NCI-H2081 treated with DMSO at 0.1 percent for 48 hours (cell line): ENCODE data around the gene RNF14.

Source experiments
- DNase-seq: peaks from one replicate; lab custom pipeline; 2025; lab: John Stamatoyannopoulos, UW

Gene RNF14

DNA sequence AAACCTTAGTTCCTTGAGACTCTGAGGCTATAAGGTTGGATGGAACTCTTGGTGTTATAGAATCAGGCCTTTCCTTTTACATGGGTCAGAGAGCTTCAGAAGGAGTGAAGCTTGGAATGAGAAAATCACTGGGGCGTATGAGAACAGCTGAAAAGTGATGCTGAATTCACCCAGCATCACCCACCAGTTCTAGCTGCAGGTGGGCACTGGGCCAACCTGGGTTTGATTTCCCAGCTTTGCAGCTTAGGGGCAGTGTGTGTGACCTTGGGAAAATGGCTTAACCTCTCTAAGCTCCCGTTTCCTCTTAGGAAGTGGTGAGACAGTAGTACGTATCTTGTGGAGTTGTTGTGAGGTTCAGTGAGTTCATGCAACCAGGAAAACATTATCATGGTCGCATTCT is 21.6 kb upstream of the RNF14 start:
- DNase-seq: no peak

GRCh38 chr5:141948812-141949211 is 20.1 kb upstream of the RNF14 start:
- DNase-seq: no peak

DNA sequence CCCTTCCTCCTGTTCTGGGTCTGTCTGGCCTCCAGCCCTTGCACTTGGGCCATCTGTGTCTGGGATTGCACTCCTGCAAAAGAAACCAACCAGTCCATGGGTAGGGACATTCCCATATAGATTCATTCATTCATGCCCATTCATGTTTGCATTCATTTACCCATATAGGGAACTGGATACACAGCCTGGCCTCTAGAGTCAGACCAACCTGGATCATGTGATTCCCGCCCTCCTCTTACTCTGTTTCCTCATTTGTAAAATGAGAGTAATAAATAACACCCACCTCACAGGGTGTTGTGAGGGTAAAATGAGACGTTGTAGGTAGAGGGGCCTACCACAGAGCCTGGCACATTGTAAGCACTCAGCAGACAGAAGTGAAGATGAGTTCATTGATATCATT is 19.4 kb upstream of the RNF14 start:
- no peak for DNase-seq

GRCh38 chr5:141950207-141951005 is 18.5 kb upstream of the RNF14 start:
- no peak for DNase-seq

- DNase-seq: no peak
Measured at GRCh38 chr5:141951332-141951781, 17.5 kb upstream of the RNF14 start.

GRCh38 chr5:141952020-141952419 is 16.9 kb upstream of the RNF14 start:
- DNase-seq: no peak

- DNase-seq: no peak
Measured at GRCh38 chr5:141954194-141954593, 14.7 kb upstream of the RNF14 start.

DNA sequence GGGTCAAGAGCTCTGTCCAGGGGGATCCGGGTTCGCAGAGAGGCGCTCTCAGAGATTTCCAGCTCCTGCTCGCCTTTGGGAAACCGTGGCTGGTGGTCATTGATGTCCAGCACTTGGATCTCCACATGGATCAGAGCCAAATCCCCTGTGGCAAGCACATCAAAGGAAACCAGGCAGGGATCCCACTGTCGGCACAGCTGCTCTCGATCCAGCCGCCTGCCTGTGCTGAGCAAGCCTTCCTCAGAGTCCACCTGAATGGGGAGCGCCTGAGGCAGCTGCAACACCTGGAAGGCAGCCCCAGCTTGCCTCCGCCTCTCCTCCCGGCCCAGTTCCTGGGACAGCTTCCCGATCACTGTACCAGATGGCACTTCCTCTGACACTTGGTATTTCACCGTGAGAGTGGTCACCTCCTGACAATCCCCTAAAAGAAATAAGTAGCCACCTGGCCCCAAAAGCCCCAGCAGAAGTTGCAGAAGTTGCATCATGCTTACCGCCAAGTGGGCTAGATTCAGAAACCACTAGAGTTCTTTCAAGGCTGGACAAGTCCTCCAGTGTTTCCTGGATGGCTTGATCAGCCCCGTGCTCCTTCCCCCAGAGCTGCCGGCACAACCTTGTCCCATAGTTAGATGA is 11.4 kb upstream of the RNF14 start:
- DNase-seq: no peak

- DNase-seq: no peak
Measured at GRCh38 chr5:141958113-141958512, 10.8 kb upstream of the RNF14 start, which contains the start of gene PCDH12. Gene PCDH12, minus strand, starts transcription at chr5:141958202. Its CDS starts 351 bp downstream, at chr5:141957851.

DNA sequence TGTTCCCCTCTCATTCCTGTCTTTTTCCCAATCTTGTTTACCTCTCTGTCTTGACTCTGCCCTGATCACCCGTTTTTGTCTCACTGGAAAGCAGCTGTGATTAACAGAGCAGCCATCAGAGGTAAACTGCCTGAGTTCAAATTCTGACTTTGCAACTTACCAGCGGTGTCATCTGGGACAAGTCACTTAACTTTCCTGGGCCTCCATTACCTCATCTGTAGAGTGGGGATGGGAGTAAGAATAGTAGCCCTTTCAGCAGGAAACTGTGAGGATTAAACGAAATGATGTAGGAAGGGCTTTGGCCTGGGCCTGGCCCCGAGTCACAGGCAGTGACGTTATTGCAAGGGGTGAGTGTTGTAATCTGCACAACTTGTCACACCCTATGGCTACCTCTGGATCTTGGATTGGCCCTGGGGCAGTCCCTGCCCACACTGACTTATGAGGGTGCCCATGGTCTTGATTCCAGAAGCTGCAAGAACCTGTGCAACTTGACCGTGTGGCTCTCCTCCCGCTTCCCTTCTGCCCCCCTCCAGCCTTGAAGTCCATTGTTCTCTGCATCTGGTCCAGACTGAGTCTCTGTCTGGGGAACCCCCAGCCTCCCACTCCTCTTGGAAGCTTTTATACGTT is 10.2 kb upstream of the RNF14 start:
- no peak for DNase-seq

GRCh38 chr5:141960018-141960417 is 8.9 kb upstream of the RNF14 start:
- DNase-seq: no peak

GRCh38 chr5:141960449-141961323 is 8.2 kb upstream of the RNF14 start:
- DNase-seq: peak; percentile 29

- DNase-seq: no peak
Measured at GRCh38 chr5:141961466-141961865, 7.4 kb upstream of the RNF14 start.

GRCh38 chr5:141963701-141964100 is 5.2 kb upstream of the RNF14 start:
- no peak for DNase-seq

- DNase-seq: no peak
Measured at GRCh38 chr5:141965071-141965470, 3.8 kb upstream of the RNF14 start.

DNA sequence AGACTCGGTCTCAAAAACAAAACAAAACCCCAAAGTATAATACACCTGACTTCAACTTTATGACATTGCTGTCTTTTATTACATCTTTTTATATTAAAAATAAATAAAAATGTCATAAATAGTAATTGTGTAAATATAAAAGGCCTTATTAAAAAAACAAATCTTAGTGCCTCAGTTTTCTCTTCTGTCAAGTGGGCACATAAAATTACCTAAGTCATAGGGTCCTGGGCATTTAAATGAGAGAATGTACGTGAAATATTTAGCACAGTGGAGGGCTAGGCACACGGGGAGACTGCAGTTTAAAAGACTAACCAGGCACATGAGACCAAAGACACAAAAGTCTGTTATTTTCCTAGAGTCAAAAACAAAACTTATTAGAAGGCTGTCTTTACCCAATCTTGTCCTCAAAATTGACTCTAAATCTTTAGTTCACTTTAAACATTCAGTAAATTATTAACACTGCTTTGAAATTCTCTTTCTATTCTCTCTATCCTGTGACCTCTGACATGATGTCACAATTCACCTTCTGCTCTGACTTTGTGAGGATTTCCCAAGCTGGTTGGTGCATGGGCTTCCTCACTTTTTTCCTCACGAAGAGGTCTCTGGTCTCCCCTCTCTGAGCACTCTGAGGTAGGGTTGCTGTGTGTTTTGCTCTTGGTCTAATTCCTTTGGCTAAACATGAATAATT is 2.5 kb upstream of the RNF14 start:
- DNase-seq: no peak

- DNase-seq: no peak
Measured at GRCh38 chr5:141966963-141967333, 2.0 kb upstream of the RNF14 start.

DNA sequence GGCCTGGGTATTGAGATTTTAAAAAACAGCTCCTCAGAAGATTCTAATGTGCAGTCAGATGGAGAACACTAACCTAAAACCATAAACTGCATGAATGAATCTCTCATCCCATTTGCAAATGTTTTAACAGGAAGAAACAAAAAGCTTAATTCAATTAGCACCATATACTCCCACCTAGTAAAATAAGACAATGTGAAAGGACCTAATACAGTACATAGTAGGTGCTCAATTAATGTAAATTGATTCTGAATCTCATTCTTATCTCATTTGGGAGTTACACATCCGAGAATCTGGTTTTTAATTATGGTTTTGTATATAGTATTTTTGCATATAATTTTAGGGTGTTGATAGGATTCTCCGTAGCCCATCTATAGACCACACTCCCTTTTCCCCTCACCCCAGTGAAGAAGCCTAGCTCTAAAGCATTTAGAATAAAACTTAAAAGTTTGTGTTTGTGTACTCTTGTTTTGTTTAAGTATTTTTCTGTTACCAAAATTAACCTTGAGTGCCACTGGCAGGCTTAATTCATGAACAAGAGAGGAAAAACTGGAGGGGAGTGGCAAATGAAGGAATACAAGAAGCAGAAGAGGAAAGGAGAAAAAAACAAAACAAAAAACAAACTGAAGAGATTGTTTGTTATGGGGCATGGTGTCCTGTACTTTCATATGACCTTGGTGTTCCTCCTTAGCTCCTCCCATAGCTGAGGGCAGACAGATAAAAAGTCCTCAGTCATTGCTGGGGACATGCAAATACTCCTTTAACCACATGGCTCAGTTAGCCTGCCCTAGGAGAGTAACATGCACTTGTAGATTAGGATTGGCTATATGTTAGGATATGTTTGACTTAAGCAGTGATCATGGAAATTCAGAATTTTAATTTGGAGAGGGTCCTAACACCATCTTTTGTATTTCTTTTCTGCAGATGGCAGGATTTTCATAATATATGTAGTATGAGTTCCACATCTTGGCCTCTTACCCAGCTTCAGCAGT is 1.2 kb downstream of the RNF14 start:
- DNase-seq: no peak

DNA sequence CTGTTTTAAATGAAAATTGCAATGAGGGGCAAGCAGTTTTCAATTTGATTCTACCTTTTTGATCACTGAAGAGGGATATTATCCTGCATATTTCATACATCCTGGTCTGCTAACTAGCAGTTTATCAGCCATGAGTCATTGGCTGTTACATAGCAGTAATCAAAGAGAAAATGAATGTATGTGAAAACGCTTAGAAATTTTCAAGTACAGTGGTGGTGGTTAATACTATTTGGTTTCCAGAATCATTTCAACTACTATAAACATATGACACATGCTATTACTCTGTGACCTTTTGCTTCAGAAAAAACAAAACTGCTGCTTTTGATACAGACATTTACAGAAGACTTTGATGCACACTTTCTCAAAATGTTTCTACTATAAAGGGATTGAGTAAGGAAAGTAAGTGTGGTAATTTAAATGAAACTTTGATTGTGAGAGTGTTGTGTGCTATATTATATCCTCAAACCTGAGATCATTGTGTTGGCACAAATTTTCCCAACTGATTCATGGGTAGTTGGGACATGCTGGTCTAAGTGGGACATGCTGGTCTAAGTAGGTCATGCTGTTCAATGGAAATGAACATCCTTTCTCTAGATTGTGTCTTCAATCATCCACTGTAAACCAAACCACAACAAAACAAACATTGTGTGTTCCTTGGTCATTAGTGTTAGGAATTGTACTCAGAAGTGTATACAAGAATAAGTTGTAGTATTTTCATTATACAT is 5.1 kb downstream of the RNF14 start:
- DNase-seq: no peak

GRCh38 chr5:141976176-141976575 is 7.3 kb downstream of the RNF14 start:
- DNase-seq: no peak
